HG02938 (cell line): ENCODE data around the gene ITPKC.

Source experiments
- ATAC-seq: cut with Tn5 transposase; IDR thresholded peaks from one replicate; pipeline ENCODE4 v1.9.1; 2021; ENCODE audit warnings: mild to moderate bottlenecking, moderate library complexity; ENCODE audit not compliant: unreplicated experiment

The ITPKC gene

GRCh38 chr19:40716482-40717324 lies at the start of gene ITPKC, which contains the start of gene COQ8B:
Gene ITPKC, plus strand, starts transcription at chr19:40717112. Its CDS starts 24 bp downstream, at chr19:40717136.
Gene COQ8B, minus strand, starts transcription at chr19:40716886. Its CDS starts 2,254 bp downstream, at chr19:40714632.
- peak; percentile 61 for ATAC-seq

DNA sequence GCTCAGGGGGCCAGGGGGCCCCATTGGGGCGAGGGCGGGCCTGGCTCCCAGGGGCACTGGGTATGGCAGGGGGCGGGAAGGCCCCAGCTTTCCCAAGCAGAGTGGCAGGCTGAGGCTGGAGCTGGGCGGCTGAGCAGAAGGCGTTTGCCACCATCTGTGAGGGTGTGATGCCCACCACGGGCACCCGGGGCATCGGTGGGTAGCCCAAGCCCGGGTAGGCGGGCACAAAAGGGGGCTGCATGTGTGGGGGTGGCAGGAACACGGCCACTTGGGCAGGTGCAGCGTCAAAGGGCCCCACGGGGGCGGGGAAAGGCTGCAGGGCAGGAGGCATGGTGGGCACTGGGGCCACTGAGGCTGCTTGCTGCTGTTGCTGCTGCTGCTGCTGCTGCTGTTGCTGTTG lies 49.3 kb upstream of the ITPKC start:
- ATAC-seq, result no peak

- ATAC-seq, result no peak
Observed at GRCh38 chr19:40668991-40669614, 47.8 kb upstream of the ITPKC start.

DNA sequence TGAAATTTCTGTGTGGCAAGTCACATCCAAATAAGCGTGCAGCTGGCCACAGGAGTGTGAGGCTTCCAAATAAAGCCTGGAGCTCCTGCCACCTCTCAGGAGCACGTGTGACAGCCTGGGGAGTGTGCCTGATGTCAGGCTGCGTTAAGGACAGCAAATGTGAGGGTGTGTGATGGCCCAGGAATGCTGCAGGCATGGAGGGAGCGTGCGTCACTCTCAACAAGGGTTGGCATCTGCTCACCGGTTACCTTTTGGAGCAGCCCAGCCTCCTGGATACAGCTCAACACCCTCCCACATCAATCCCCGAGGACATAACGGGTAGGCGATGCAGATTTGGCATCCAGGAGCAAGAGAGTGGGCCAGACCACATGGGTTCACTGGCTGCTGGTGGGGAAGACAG lies 45.5 kb upstream of the ITPKC start:
- no peak for ATAC-seq

GRCh38 chr19:40672038-40672437 lies 44.9 kb upstream of the ITPKC start:
- no peak for ATAC-seq

GRCh38 chr19:40672573-40673299 lies 44.2 kb upstream of the ITPKC start:
- ATAC-seq, result no peak

DNA sequence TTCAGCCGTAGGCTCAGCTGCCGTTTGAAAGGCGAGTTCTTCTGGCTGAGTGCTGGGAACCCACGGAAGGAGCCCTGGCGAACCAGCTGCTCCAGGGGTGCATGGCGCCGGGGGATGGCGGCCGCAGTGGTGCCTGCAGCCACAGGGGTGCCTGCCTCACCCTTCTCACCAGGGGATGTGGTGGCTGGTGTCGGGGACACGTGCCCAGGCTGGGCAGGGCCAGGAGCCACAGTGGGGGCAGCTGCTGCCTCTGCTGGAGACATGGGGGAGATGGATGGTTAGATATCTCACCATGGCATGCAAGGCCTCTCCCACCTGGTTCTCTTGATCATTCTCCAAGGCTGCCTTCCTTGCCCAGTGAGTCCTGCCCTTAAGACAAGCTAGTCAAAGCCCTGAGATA lies 43.5 kb upstream of the ITPKC start:
- no peak for ATAC-seq

DNA sequence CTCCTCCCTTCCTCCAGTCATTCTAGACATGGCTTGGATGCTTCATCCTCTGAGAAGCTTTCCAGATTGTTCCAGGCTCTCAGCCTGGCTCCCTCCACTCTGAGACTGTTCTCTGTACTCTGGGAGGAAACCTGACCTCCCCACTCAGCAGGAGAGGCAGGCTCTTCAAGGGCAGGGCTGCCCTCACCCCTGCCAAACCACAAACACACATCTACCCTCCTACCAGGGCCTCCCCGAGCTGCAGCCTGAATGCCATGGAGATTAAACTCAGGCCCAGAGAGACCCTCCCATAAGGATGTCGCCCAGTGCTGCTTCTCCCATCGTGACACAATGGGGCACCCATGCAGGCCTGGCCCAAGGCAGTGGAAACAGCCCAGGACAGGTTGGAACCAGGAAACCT lies 42.6 kb upstream of the ITPKC start:
- ATAC-seq, result no peak

GRCh38 chr19:40677156-40677555 lies 39.8 kb upstream of the ITPKC start:
- ATAC-seq, result no peak

DNA sequence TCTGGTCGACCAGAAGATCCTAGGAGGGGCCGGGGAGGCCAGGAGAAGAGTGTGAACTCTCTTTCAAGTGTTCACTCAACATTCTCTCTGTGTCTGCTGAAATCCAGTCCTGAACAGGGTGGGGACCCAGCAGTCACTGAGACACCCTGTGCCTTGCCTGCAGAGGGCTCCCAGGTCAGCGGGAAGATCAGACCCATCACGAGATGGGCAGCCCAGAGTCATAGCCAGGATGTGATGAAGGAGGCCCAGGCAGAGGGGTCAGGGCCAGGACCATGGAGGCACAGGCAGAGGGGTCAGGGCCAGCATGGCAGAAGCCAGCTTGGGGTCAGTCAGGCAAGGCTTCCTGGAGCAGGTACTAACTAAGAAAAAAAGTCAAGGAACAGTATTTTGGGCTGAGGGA lies 35.9 kb upstream of the ITPKC start:
- ATAC-seq, result no peak

GRCh38 chr19:40682431-40682964 lies 34.4 kb upstream of the ITPKC start:
- ATAC-seq, result no peak

- no peak for ATAC-seq
Observed at GRCh38 chr19:40683437-40683836, 33.5 kb upstream of the ITPKC start.

- no peak for ATAC-seq
Observed at GRCh38 chr19:40684280-40684679, 32.6 kb upstream of the ITPKC start.

- no peak for ATAC-seq
Observed at GRCh38 chr19:40685016-40685526, 31.8 kb upstream of the ITPKC start.

DNA sequence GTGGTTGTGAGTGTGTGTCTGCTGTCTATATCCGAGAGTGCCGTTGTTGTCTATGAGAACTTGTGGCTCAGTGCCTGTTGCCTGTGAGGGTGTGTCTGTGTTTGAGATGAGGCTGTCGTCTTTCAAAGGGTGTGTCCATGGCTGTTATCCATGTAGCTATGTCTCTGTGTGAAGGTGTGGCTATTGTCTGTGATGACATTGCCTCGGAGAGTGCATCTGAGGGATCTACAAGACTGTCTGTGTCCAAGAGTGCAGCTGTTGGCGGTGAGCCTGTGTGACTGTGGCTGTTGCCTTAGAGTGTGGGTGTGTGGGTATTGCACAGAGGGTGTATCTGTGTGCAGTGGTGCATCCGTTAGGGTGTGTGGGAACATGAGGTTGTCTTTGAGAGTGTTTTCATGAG lies 31.3 kb upstream of the ITPKC start:
- ATAC-seq, result no peak

DNA sequence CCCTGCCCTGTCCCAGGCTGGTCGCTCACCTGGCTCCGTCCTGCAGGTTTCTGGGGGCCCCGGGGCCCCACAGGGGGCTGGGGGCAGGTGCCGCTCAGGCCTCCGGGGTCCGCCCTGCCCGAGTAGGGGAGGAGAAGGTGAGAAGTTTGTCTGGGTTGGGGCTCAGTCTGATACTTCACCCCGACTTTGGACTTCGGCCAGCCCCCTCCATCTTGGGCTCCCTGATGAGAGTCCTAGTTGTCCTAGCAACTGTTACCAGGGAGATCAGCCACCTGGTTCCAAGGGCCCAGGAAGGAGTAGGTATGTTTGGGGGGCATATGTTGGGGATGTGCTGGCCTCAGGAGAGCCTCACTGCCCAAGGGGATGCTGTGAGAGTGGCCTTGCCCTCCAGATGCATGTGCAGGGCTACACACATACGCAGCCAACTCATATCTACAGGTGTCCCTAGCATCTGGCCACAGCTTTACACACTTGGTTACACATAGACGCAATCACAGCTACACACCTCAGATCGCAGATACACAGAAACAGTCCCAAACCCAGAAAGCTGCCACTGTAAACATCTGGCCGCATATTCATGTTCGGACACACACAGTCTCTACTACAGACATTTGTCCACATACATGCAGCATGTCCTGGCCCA lies 29.9 kb upstream of the ITPKC start:
- no peak for ATAC-seq

DNA sequence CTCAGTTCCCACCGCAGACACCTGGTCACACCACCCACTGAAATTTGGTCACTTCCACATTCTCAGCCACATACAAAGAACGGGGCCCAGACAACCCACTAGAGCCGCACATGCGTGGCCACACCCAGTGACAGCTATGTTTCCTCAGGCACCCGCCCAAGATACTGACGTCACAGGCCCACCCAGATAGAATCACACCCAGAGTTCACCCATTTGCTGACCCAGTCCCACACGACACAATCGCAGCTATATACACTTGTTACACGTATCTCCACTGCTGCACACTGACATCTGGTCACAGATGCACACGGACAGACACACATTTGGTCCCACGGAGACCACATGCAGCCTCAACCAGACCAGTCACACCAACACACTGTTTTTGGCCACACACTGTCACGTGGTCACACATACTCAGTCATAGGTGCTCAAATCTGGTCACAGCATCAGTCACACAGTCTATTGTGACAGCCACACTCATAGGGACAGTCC lies 29.3 kb upstream of the ITPKC start:
- no peak for ATAC-seq

DNA sequence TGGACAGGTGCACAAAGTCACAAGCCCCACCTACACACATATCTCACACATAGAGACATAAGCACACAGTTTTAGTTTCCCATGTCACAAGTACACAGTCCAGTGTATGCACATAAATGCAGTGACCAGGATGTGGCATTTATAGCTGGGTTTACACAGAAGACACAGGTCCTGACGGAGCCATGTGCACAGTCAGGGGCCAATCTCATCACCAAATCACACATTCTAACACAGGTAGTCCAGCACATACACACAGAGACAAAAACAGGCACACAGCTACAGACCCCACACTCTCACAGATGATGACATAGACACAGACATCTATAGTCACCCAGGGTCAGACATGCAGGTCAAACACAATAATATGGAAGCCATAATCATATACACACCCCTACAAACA lies 28.6 kb upstream of the ITPKC start:
- ATAC-seq, result no peak

DNA sequence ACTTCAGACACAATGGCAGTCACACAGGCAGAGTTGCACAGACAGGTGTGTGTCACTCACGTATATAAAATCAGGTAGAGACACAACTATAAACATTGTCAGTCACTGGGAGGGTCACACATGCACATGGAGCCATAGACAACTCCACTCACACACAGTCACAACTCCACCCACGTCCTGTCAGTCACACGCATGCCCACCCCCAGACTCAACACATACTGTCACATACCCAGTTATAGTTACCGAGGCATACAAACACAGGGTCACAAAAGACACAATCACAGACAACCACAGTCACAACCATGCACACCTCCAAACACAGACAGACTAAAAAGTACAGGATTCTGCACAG lies 27.9 kb upstream of the ITPKC start:
- ATAC-seq, result no peak

DNA sequence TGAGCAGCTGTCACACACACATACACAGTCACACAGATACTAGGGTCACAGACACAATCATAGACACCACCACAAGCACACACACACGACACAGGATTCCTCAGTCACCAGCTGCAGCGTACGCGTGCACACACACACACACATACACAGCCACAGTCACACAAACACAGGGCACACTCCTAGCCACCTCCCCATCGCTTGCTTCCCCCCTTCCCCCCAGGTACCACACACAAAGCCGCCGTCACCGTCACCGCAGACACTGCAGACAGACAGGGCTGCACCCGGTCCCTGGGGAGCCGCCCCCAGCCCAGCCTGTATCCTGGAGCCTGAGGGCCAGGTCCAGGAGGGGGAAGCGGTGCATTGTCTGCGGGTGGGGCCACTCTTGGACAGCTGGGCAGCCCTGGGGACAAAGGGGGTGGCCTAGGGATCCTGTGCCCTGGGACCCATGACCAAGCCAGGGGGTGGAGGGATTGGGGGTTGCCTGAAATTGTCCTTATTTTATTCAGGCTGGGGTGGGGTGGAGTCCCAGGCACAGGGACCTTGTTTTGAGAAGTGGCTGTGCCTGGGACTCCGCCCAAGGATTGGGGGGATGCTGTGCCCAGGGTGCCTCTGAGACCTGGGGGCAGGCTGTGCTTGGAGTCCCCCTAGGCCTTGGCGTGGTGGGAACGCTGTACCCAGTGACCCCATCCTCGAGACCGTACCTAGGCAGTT lies 27.4 kb upstream of the ITPKC start:
- ATAC-seq, result no peak
